HFF-Myc (cell line): ENCODE data around the gene TJAP1.
"Not testable (repeated sequence)": the region's sequence is repeated elsewhere in the genome, so short reads cannot be mapped to it uniquely, and the experiment has no call there.

Experiments used
- DNase-seq: peaks from one replicate; pipeline ENCODE4 v3.0.0-alpha.2; 2011; ENCODE audit warnings: low read depth; ENCODE audit errors: extremely low read depth
- H3K4me3 ChIP-seq: replicated peaks from 2 replicates; pipeline ENCODE4 v1.5.1; 2011; ENCODE audit warnings: low read depth, mild to moderate bottlenecking, control low read depth, low read length
- TF ChIP-seq, protein P1 (sequence below): IDR thresholded peaks from 2 replicates; pipeline ENCODE4 v1.5.1; 2012; ENCODE audit warnings: mild to moderate bottlenecking, low read depth, low read length, control low read depth; ENCODE audit errors: missing control alignments

The TJAP1 gene

DNA sequence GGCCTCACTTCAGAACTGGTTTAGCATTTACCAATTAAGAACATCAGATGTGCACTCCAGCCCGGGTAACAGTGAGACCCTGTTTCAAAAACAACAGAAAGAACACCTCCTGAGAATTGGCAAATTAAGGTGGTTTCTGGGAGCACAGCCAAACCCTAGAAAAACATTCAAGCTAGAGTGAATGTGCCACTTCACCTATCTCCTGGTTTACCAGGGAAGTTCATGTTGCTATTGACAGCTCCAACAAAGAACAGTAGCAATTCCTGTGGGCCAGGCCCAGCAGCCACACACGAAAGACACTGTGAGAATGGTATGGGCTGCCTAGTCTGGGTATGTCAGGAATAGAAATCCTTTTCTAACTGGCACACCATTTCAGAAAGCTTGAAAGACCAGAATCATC is 44.5 kb downstream of the TJAP1 start:
- TF ChIP-seq, protein P1, sequence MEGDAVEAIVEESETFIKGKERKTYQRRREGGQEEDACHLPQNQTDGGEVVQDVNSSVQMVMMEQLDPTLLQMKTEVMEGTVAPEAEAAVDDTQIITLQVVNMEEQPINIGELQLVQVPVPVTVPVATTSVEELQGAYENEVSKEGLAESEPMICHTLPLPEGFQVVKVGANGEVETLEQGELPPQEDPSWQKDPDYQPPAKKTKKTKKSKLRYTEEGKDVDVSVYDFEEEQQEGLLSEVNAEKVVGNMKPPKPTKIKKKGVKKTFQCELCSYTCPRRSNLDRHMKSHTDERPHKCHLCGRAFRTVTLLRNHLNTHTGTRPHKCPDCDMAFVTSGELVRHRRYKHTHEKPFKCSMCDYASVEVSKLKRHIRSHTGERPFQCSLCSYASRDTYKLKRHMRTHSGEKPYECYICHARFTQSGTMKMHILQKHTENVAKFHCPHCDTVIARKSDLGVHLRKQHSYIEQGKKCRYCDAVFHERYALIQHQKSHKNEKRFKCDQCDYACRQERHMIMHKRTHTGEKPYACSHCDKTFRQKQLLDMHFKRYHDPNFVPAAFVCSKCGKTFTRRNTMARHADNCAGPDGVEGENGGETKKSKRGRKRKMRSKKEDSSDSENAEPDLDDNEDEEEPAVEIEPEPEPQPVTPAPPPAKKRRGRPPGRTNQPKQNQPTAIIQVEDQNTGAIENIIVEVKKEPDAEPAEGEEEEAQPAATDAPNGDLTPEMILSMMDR: no peak
- no peak overlapping the region for H3K4me3 ChIP-seq
- no peak for DNase-seq

DNA sequence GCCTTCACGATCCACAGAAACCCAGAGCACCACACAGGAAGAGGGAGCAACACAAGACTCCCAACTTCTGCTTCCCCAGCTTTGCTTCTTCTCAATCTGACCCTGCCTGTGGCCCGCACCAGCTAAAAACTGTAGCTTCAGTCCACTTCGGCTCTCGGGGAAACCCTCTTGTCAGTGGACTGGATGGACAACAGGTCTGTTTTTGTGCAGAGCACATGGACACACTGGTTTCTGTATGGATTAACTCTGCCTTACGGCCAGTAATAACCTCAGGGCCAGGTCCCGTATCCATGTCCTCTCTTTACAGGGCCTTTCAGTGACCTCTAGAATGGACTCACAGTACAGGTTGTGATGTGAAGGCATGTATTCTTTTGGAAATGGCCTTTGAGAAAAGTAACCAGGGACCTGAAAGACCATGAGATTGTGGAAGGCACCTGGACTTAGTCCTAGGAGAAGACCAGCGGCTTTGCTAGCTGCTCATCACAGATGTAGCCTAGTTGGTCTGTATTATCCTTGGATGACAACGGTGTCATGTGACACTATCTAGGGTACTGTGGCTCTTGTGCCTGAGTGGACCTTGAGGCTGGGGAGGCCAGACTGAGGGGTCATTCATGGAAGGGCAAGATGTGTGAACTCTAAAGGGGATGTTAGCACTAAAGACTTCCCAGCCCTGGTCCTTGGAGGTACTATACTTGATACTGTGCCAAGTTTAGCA is 45.3 kb downstream of the TJAP1 start:
- H3K4me3 ChIP-seq: no peak overlapping the region
- TF ChIP-seq, protein P1: no peak
- DNase-seq: no peak

DNA sequence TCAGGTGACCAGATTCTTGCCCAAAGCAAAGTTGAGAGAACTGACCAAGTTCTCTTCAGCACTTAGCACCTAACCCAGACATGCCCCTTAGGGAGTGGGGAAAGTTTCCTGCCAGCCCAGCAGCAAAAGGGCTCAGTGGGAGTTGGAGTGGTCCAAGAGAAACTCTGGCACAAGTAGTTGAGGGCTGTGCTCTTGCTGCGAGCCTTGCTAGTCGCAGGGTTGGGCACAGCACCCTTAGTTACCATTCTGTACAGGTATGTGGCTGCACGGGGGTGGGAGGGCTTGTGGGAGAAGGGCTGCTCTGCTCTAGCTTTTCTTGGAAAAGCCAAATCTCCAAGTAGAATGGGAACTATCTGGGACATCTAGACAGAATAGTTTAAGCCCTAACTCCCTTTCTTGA is 45.9 kb downstream of the TJAP1 start:
- no peak overlapping the region for H3K4me3 ChIP-seq
- TF ChIP-seq, protein P1: no peak

DNA sequence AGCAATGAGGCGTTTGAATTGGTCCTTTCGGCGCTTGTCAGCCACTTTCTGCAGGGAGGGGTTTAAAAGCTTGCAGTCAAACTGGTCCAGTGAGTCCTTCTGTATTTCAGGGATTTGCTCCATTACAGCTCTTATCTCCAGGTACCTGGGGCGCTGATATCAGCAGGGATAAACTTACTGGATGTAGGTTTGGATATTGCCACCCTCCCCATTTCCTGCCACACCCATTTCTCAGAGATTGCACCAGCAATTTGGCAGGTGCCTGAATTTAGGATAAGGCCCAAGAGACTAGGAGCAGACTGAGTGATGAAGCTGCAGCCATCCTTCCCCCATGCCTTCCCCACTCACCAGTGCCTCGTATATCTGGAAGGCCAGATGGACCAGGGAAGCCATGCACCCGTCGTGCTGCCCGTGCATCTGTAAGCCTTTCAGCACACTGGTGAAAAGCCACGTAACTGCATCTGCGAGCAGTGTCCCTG is 47.2 kb downstream of the TJAP1 start:
- DNase-seq: no peak
- TF ChIP-seq, protein P1: no peak
- H3K4me3 ChIP-seq: no peak overlapping the region

More for the DNA sequence above, 45.9 kb downstream of the TJAP1 start:
- DNase-seq: no peak

DNA sequence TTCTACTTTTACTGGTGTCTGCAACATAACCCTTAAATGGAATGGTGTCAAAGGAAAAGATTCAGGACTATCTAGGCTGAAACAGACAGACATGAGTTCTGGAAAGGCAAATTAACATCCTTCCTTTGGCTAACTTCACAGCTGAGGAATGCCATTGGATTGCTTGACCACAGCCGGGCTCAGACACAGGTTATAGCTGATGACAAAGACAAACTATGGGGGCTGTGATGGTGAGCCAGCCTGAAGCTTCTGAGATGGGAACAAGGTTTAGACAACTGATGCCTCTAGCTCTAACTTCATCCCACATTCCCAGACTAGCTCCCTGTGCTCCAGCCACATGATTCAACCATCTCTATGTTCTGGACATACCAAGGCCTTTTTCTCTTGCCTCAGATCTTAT is 54.8 kb downstream of the TJAP1 start:
- TF ChIP-seq, protein P1: no peak
- DNase-seq: no peak
- H3K4me3 ChIP-seq: no peak overlapping the region

DNA sequence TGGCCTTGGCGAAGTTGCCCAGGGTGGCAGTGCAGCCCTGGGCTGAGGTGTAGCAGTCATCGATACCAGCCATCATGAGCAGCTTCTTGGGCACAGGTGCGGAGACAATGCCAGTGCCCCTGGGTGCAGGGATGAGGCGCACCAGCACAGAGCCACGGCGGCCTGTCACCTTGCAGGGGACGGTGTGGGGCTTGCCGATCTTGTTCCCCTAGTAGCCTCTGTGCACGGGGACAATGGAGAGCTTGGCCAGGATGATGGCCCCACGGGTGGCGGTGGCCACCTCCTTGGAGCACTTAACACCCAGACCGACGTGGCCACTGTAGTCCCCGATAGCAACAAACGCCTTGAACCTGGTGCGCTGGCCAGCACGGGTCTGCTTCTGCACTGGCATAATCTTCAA is 61.6 kb downstream of the TJAP1 start:
- not testable (repeated sequence) for H3K4me3 ChIP-seq, DNase-seq

DNA sequence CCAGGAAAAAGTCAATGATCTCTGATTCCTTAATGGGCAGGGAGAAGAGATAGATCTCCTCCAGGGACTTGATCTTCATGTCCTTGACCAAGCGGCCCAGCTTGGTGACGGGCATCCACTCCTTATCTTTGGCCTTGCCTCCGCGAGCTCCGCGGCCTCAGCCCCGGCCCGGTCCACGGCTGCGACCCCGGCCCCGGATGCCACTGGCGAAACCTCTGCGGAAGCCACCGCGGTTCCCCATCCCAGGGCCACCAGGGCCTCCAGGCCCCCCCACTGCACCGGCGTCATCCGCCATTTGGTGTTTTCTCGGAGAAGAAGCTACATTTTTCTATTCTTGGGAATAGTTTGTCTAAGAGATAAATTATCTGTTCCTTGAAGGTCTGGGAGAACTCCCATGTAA is 62.0 kb downstream of the TJAP1 start:
- H3K4me3 ChIP-seq, DNase-seq: not testable (repeated sequence)

DNA sequence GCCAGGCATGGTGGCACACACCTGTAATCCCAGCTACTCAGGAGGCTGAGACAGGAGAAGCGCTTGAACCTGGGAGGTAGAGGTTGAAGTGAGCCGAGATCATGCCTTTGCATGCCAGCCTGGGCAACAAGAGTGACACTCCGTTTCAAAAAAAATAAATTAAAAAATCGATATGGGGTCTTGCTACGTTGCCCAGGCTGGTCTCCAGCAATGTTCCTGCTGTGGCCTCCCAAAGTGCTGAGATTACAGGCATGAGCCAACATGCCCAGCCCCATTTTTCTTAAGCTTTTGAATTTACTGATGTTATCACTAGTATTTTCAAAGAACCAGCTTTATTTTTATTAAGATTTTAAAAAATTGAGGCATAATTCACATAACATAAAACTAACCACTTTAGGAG is 63.1 kb downstream of the TJAP1 start:
- TF ChIP-seq, protein P1: no peak
- no peak overlapping the region for H3K4me3 ChIP-seq
- DNase-seq: no peak
